HG02870 (cell line): ENCODE results near the gene IFT88.

Source experiments
- ATAC-seq: cut with Tn5 transposase; IDR thresholded peaks from one replicate; pipeline ENCODE4 v1.9.1; 2021; ENCODE audit warnings: mild to moderate bottlenecking, moderate library complexity; ENCODE audit not compliant: unreplicated experiment

IFT88 gene

GRCh38 chr13:20684041-20684440, 117.1 kb downstream of the IFT88 start:
- no peak for ATAC-seq

- ATAC-seq, result no peak
These were observed 117.6 kb downstream of the IFT88 start for GRCh38 chr13:20684546-20684945.

GRCh38 chr13:20685092-20685491, 118.1 kb downstream of the IFT88 start:
- ATAC-seq, result no peak

- ATAC-seq, result no peak
These were observed 119.2 kb downstream of the IFT88 start for GRCh38 chr13:20686167-20686566.

GRCh38 chr13:20686863-20687579, 120.1 kb downstream of the IFT88 start:
- ATAC-seq, result no peak

GRCh38 chr13:20689291-20689690, 122.3 kb downstream of the IFT88 start:
- ATAC-seq, result no peak

GRCh38 chr13:20691616-20692015, 124.7 kb downstream of the IFT88 start:
- ATAC-seq, result no peak

- ATAC-seq, result no peak
These were observed 129.1 kb downstream of the IFT88 start for GRCh38 chr13:20696073-20696472.

- no peak for ATAC-seq
These were observed 132.8 kb downstream of the IFT88 start for GRCh38 chr13:20699715-20700114.

- ATAC-seq, result no peak
These were observed 133.3 kb downstream of the IFT88 start for GRCh38 chr13:20700288-20700687.

- no peak for ATAC-seq
These were observed 134.5 kb downstream of the IFT88 start for GRCh38 chr13:20701461-20701860.

GRCh38 chr13:20702530-20702914, 135.6 kb downstream of the IFT88 start:
- no peak for ATAC-seq

- peak; percentile 32 for ATAC-seq
These were observed 136.2 kb downstream of the IFT88 start, which contains the start of gene IL17D for GRCh38 chr13:20702915-20703779. TSS of gene IL17D (plus strand) at chr13:20703699. CDS start at chr13:20704002, 303 bp downstream.

GRCh38 chr13:20703780-20704458, 137.0 kb downstream of the IFT88 start:
- peak; percentile 86 for ATAC-seq

- no peak for ATAC-seq
These were observed 137.6 kb downstream of the IFT88 start for GRCh38 chr13:20704459-20705069.

GRCh38 chr13:20706661-20707060, 139.7 kb downstream of the IFT88 start:
- ATAC-seq, result no peak

- no peak for ATAC-seq
These were observed 141.3 kb downstream of the IFT88 start for GRCh38 chr13:20708216-20708615.

- ATAC-seq, result no peak
These were observed 142.4 kb downstream of the IFT88 start for GRCh38 chr13:20709369-20709768.

- ATAC-seq, result no peak
These were observed 142.8 kb downstream of the IFT88 start for GRCh38 chr13:20709782-20710181.

- ATAC-seq, result no peak
These were observed 144.5 kb downstream of the IFT88 start for GRCh38 chr13:20711301-20712044.
